Parathyroid adenoma (tissue), 2 donors: ENCODE measurements around the gene FH.

Experiments
- H2AFZ ChIP-seq: fragments of 300-600 bp; sonication (generic); one replicate; pipeline ENCODE4 v1.7.0; 2017; ENCODE audit warnings: antibody characterized with exemption, mild to moderate bottlenecking
- H3K27ac ChIP-seq: fragments of 300-600 bp; sonication (generic); one replicate; pipeline ENCODE4 v1.7.0; 2017
- H3K27me3 ChIP-seq: fragments of 300-600 bp; sonication (generic); one replicate; pipeline ENCODE4 v1.7.0; 2017; ENCODE audit warnings: low read length; ENCODE audit not compliant: control insufficient read depth, insufficient read depth
- H3K36me3 ChIP-seq: fragments of 300-600 bp; sonication (generic); one replicate; pipeline ENCODE4 v1.7.0; 2017; ENCODE audit warnings: low read length; ENCODE audit not compliant: control insufficient read depth, insufficient read depth
- H3K4me1 ChIP-seq: fragments of 300-600 bp; sonication (generic); one replicate; pipeline ENCODE4 v1.7.0; 2017; ENCODE audit warnings: control low read depth
- H3K4me2 ChIP-seq: fragments of 300-600 bp; sonication (generic); one replicate; pipeline ENCODE4 v1.7.0; 2017; ENCODE audit warnings: low read length
- H3K4me3 ChIP-seq: fragments of 300-600 bp; sonication (generic); one replicate; pipeline ENCODE4 v1.7.0; 2017; ENCODE audit warnings: low read depth, low read length
- H3K79me2 ChIP-seq: fragments of 300-600 bp; sonication (generic); one replicate; pipeline ENCODE4 v1.7.0; 2017; ENCODE audit warnings: control low read depth
- H3K9ac ChIP-seq: fragments of 300-600 bp; sonication (generic); one replicate; pipeline ENCODE4 v1.7.0; 2017; ENCODE audit warnings: mild to moderate bottlenecking
- H3K9me3 ChIP-seq: fragments of 300-600 bp; sonication (generic); one replicate; pipeline ENCODE4 v1.7.0; 2017; ENCODE audit warnings: low read length; ENCODE audit not compliant: control insufficient read depth
- TF ChIP-seq, protein P1 (sequence below): fragments of 300-600 bp; sonication (generic); IDR thresholded peaks from one replicate; pipeline ENCODE4 v1.7.0; 2017; ENCODE audit warnings: antibody characterized with exemption, mild to moderate bottlenecking
- donor health status: primary hyperparathyroidism.

Gene FH

DNA sequence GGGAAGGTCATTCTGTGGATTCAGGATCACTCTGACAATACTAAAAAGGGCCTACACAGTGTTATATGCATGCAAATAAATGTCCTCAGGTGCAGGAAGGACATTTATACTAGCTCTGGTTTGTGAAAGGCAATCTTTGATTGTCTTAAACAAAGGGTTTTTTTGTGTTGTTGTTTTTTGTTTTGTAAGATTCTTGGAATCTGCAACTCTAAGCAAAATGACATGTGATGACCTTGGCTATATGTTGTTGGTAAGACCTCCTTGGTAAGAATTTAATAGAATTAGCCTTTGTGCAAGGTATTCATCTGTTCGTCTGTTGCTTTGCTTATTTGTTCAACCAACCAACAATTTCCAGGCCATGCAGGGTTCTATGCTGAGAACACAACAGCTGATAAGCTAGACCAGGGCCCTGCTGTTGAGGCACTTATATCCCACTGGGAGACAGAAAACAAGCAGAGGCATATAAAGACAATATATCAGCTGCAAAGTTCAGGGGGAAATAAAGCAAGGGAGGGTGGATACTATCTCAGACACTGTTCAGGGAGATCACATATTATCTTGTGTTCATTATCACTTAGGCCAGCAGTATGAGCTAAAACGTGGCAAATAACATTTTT, 60.3 kb downstream of the FH start:
- H3K27ac ChIP-seq = no peak overlapping the region

DNA sequence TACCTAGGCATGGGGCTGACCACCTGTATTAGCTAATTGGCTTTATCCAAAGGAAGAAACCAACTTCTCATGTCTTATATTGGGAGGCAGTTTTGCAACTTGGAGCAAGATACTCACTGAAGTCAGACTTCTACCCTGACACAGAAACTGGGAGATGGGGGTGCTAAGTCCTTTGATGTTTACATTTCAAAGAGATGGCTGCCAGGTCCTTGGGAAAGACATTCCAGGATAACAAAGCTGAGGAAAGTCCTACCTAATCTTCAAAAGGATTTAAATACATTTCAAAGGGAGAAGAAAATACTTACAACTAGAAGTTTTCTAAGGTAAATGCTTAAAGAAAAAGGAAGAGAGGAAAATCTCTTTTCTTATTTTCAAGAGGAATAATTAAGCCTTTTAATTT, 62.1 kb downstream of the FH start:
- peaks cover 2% of the 10 kb centered on the region for H3K9me3 ChIP-seq
- no peak overlapping the region for H3K27ac ChIP-seq
- H3K27me3 ChIP-seq = no peaks in the 10 kb centered on the region
- no peaks in the 10 kb centered on the region for H3K36me3 ChIP-seq
- TF ChIP-seq, protein P1, sequence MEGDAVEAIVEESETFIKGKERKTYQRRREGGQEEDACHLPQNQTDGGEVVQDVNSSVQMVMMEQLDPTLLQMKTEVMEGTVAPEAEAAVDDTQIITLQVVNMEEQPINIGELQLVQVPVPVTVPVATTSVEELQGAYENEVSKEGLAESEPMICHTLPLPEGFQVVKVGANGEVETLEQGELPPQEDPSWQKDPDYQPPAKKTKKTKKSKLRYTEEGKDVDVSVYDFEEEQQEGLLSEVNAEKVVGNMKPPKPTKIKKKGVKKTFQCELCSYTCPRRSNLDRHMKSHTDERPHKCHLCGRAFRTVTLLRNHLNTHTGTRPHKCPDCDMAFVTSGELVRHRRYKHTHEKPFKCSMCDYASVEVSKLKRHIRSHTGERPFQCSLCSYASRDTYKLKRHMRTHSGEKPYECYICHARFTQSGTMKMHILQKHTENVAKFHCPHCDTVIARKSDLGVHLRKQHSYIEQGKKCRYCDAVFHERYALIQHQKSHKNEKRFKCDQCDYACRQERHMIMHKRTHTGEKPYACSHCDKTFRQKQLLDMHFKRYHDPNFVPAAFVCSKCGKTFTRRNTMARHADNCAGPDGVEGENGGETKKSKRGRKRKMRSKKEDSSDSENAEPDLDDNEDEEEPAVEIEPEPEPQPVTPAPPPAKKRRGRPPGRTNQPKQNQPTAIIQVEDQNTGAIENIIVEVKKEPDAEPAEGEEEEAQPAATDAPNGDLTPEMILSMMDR = no peak
- H3K4me2 ChIP-seq = no peak overlapping the region
- no peaks in the 10 kb centered on the region for H3K4me1 ChIP-seq
- no peak overlapping the region for H2AFZ ChIP-seq
- no peaks in the 10 kb centered on the region for H3K79me2 ChIP-seq
- H3K9ac ChIP-seq = no peak overlapping the region
- no peak overlapping the region for H3K4me3 ChIP-seq

More for the DNA sequence above, 60.3 kb downstream of the FH start:
- TF ChIP-seq, protein P1 = no peak
- Histone ChIP-seq H3K4me2 (no peak overlapping the region), H3K79me2 (no peaks in the 10 kb centered on the region), H3K36me3 (no peaks in the 10 kb centered on the region), H3K9ac (no peak overlapping the region), H3K9me3 (no peaks in the 10 kb centered on the region), H2AFZ (no peak overlapping the region), H3K4me1 (no peaks in the 10 kb centered on the region), H3K27me3 (no peaks in the 10 kb centered on the region), H3K4me3 (no peak overlapping the region)

DNA sequence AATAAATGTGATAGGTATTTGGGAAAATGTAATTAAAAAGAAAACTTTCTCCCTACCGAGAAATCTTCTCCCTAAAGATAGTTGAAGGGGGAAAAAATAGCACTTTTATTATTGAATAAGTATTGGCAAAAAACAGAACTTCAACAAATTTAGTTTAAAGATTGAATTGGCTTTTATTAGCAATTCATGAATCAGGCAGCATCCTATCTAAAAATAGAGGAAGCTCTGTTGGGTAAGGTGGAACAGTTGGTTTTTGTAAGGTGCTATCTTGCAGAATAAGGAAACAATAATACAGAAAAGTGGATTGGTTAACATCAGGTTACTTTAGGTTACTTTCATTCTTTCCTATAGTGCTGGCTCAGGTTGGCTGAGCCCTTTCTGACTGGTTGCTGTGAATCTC, 62.8 kb downstream of the FH start:
- H3K4me1 ChIP-seq = no peaks in the 10 kb centered on the region
- H3K36me3 ChIP-seq = no peaks in the 10 kb centered on the region
- no peak overlapping the region for H3K4me2 ChIP-seq
- H3K9ac ChIP-seq = no peak overlapping the region
- H3K27ac ChIP-seq = no peak overlapping the region
- no peak overlapping the region for H2AFZ ChIP-seq
- peaks cover 2% of the 10 kb centered on the region for H3K9me3 ChIP-seq
- no peaks in the 10 kb centered on the region for H3K79me2 ChIP-seq
- no peak overlapping the region for H3K4me3 ChIP-seq
- H3K27me3 ChIP-seq = no peaks in the 10 kb centered on the region
- TF ChIP-seq, protein P1 = no peak

DNA sequence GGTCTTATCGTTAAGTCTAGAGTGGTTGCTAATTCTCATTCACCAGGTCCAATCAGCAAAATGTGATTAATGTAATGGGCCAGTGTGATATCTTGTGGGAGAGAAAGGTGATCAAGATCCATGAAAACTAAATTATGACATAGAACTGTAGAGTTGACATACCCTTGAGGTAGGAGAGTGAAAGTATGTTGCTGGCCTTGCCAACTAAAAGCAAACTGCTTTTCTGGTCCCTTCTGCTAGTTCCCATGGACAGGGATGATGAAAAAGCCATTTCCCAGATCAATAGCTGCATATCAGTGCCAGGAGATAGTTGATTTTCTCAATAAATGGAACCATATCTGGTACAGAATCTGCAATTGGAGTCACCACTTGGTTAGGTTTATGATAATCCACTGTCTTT, 65.8 kb downstream of the FH start:
- H3K4me3 ChIP-seq = no peak overlapping the region
- H3K36me3 ChIP-seq = no peaks in the 10 kb centered on the region
- no peak overlapping the region for H3K4me2 ChIP-seq
- no peaks in the 10 kb centered on the region for H3K4me1 ChIP-seq
- no peaks in the 10 kb centered on the region for H3K79me2 ChIP-seq
- H3K27ac ChIP-seq = no peak overlapping the region
- TF ChIP-seq, protein P1 = no peak
- H2AFZ ChIP-seq = no peak overlapping the region
- peaks cover 2% of the 10 kb centered on the region for H3K9me3 ChIP-seq
- H3K27me3 ChIP-seq = no peaks in the 10 kb centered on the region
- no peak overlapping the region for H3K9ac ChIP-seq

DNA sequence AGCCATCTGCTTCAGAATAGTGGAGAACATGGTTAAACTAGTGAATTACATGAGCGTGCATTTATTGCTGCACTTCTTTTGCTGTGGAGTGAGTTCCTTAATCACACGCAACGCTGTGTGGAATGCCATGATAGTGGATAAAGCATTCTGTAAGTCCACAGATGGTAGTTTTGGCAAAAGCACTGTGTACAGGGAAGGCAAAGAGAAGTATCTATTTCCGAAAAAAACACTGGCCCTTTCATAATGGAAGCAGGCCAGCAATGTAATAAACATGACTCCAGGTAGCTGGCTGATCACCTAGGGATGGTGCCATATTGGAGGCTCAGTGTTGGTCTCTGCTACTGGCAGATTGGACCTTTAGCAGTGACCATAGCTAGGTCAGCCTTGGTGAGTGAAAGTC, 67.6 kb downstream of the FH start:
- Histone ChIP-seq H3K27me3 (no peaks in the 10 kb centered on the region), H3K79me2 (no peaks in the 10 kb centered on the region), H3K27ac (no peak overlapping the region), H3K4me2 (no peak overlapping the region), H3K36me3 (no peaks in the 10 kb centered on the region), H2AFZ (no peak overlapping the region), H3K4me3 (no peak overlapping the region), H3K9ac (no peak overlapping the region), H3K9me3 (peaks cover 2% of the 10 kb centered on the region), H3K4me1 (no peaks in the 10 kb centered on the region)
- TF ChIP-seq, protein P1 = no peak
